GM12891 (cell line): ENCODE data around the gene RMND5A.

Source experiments
- DNase-seq: peaks from one replicate; pipeline ENCODE4 v3.0.0; 2011; ENCODE audit warnings: low spot score; ENCODE audit not compliant: insufficient read length
- FAIRE-seq: peaks from 2 replicates; lab custom pipeline; 2011; peaks lifted over from hg19 to GRCh38; lab: Jason Lieb, UNC
- PAX5 ChIP-seq: IDR thresholded peaks from 2 replicates; pipeline ENCODE4 v1.6.1; 2011; ENCODE audit warnings: low read length, moderate library complexity, mild to moderate bottlenecking; ENCODE audit not compliant: insufficient read depth, severe bottlenecking
- POLR2A ChIP-seq: IDR thresholded peaks from 2 replicates; pipeline ENCODE4 v1.6.1; 2011; ENCODE audit warnings: low read depth, low read length, control low read depth
- POLR2AphosphoS5 ChIP-seq: IDR thresholded peaks from 2 replicates; pipeline ENCODE4 v1.6.1; 2011; ENCODE audit warnings: low read depth, low read length, control low read depth
- POU2F2 ChIP-seq: IDR thresholded peaks from 2 replicates; pipeline ENCODE4 v1.6.1; 2011; ENCODE audit warnings: low read depth, mild to moderate bottlenecking, control low read depth, low read length, moderate library complexity
- SPI1 ChIP-seq: IDR thresholded peaks from 2 replicates; pipeline ENCODE4 v1.6.1; 2011; ENCODE audit warnings: low read depth, low read length, control low read depth
- TAF1 ChIP-seq: IDR thresholded peaks from 2 replicates; pipeline ENCODE4 v1.6.1; 2011; ENCODE audit warnings: low read depth, low read length, control low read depth

Gene RMND5A

GRCh38 chr2:86822668-86823345, 102.7 kb downstream of the RMND5A start:
- no peak for TF ChIP-seq POLR2AphosphoS5
- TF ChIP-seq POU2F2 = no peak
- no peak for TF ChIP-seq PAX5
- no peak for TF ChIP-seq TAF1
- TF ChIP-seq POLR2A = no peak
- no peak for TF ChIP-seq SPI1
- no peak for FAIRE-seq

GRCh38 chr2:86825036-86825692, 105.1 kb downstream of the RMND5A start:
- no peak for FAIRE-seq
- TF ChIP-seq POLR2AphosphoS5 = no peak
- TF ChIP-seq SPI1 = no peak
- no peak for TF ChIP-seq POU2F2
- no peak for TF ChIP-seq TAF1
- TF ChIP-seq POLR2A = no peak
- no peak for TF ChIP-seq PAX5
- no peak for DNase-seq

More at GRCh38 chr2:86822668-86823345, 102.7 kb downstream of the RMND5A start:
- DNase-seq = no peak

- FAIRE-seq = no peak
- TF ChIP-seq TAF1 (no peak), SPI1 (no peak), POLR2A (no peak), POLR2AphosphoS5 (no peak), PAX5 (no peak), POU2F2 (no peak)
- DNase-seq = no peak
These were observed 105.7 kb downstream of the RMND5A start for GRCh38 chr2:86825693-86826381.

GRCh38 chr2:86826951-86827350, 106.9 kb downstream of the RMND5A start:
- FAIRE-seq (no peak), DNase-seq (no peak)
- TF ChIP-seq TAF1 = no peak
- no peak for TF ChIP-seq SPI1
- TF ChIP-seq POLR2AphosphoS5 = no peak
- no peak for TF ChIP-seq POLR2A
- no peak for TF ChIP-seq POU2F2
- no peak for TF ChIP-seq PAX5
